ENCODE measurements around the gene USH1C.

The USH1C gene

GRCh38 chr11:17504330-17505107 lies 39.7 kb downstream of the USH1C start:
- TF ChIP-seq ESRRG (CRISPR knock-in tag; IDR thresholded peaks at IDR 0.05) (no peak), TSHZ2 (CRISPR knock-in tag; IDR thresholded peaks at IDR 0.05) (peak; percentile 40; the same call in 1 of the 2 replicates)
- ATAC-seq: peak; percentile 88

GRCh38 chr11:17502630-17503029 lies 41.6 kb downstream of the USH1C start:
- no peak for ATAC-seq
- no peak for TF ChIP-seq RARB (CRISPR knock-in tag; IDR thresholded peaks at IDR 0.05)
- TF ChIP-seq ZFP3 (CRISPR knock-in tag; IDR thresholded peaks at IDR 0.05): no peak
- TF ChIP-seq ZFP30 (CRISPR knock-in tag; IDR thresholded peaks at IDR 0.05): no peak
- no peak for TF ChIP-seq ZNF565 (CRISPR knock-in tag; conservative IDR thresholded peaks at IDR 0.05; ENCODE audit: low read depth)
- no peak for TF ChIP-seq CREB5 (CRISPR knock-in tag; IDR thresholded peaks at IDR 0.05; ENCODE audit: low read depth)
- TF ChIP-seq TCF4 (CRISPR knock-in tag; IDR thresholded peaks at IDR 0.05; ENCODE audit: borderline replicate concordance): no peak
- no peak for TF ChIP-seq SNAI2 (CRISPR knock-in tag; IDR thresholded peaks at IDR 0.05)
- TF ChIP-seq GLIS3 (CRISPR knock-in tag; IDR thresholded peaks at IDR 0.05): no peak

GRCh38 chr11:17500673-17501072 lies 43.5 kb downstream of the USH1C start:
- no peak for ATAC-seq
- TF ChIP-seq ISL1 (CRISPR knock-in tag; IDR thresholded peaks at IDR 0.05) (no peak), CREB5 (CRISPR knock-in tag; IDR thresholded peaks at IDR 0.05; ENCODE audit: low read depth) (no peak), TSHZ2 (CRISPR knock-in tag; IDR thresholded peaks at IDR 0.05) (no peak), PPARA (CRISPR knock-in tag; IDR thresholded peaks at IDR 0.05; ENCODE audit: borderline replicate concordance) (no peak), ESRRG (CRISPR knock-in tag; IDR thresholded peaks at IDR 0.05) (no peak), ZFP30 (CRISPR knock-in tag; IDR thresholded peaks at IDR 0.05) (no peak), ZFP3 (CRISPR knock-in tag; IDR thresholded peaks at IDR 0.05) (no peak), ZNF70 (CRISPR knock-in tag; IDR thresholded peaks at IDR 0.05) (no peak), RARB (CRISPR knock-in tag; IDR thresholded peaks at IDR 0.05) (no peak), CSDC2 (CRISPR knock-in tag; IDR thresholded peaks at IDR 0.05) (no peak), BACH2 (CRISPR knock-in tag; IDR thresholded peaks at IDR 0.05; ENCODE audit: borderline replicate concordance) (no peak), GLIS3 (CRISPR knock-in tag; IDR thresholded peaks at IDR 0.05) (no peak), CSRNP3 (CRISPR knock-in tag; IDR thresholded peaks at IDR 0.05) (no peak), ZNF8 (CRISPR knock-in tag; IDR thresholded peaks at IDR 0.05) (no peak), ZC3H10 (CRISPR knock-in tag; IDR thresholded peaks at IDR 0.05) (no peak), OSR1 (CRISPR knock-in tag; IDR thresholded peaks at IDR 0.05) (no peak), POU6F1 (CRISPR knock-in tag; IDR thresholded peaks at IDR 0.05; ENCODE audit: borderline replicate concordance, low read depth) (no peak)

Data from SK-N-SH treated with all-trans-retinoic acid at 6 μM for 48 hours (cell line).